Gastrocnemius medialis (tissue), 4 donors: ENCODE results near the gene EIF2S1. TPM values are rescaled to one million over a fixed set of nuclear protein-coding genes. Genes with fewer than 3 reads are reported as not detected.
"Not testable (repeated sequence)": the region's sequence is repeated elsewhere in the genome, so short reads cannot be mapped to it uniquely, and the experiment has no call there.

Experiments
- ATAC-seq, 2 donors: fragments of 150-250 bp; one replicate each; pipeline ENCODE4 v1.9.1; 2016
- DNase-seq, 2 donors: peaks; one replicate each; pipeline ENCODE4 v3.0.0-alpha.2; 2019
- H3K27ac ChIP-seq, 4 donors: fragments of 200-600 bp; sonication (generic); 1 replicate in 1 of 4; 2 replicates in 3 of 4; pipeline ENCODE4 v1.5.1; 2016 to 2018; ENCODE audit warnings: mild to moderate bottlenecking in 2 of 4, moderate library complexity in 1 of 4
- H3K27me3 ChIP-seq, 3 donors: fragments of 200-600 bp; sonication (generic) in 2 of 3; 1 replicate in 1 of 3; 2 replicates in 2 of 3; pipeline versions ENCODE4 v1.5.1 to v1.6.0; 2016 to 2019; ENCODE audit warnings: mild to moderate bottlenecking in 1 of 3, moderate library complexity in 1 of 3
- H3K36me3 ChIP-seq, 2 donors: fragments of 200-600 bp; sonication (generic) in 1 of 2; one replicate each; pipeline ENCODE4 v1.5.1; 2017 to 2018
- H3K4me1 ChIP-seq, 2 donors: fragments of 200-600 bp; sonication (generic) in 1 of 2; one replicate each; pipeline ENCODE4 v1.5.1; 2016 to 2017; ENCODE audit warnings: mild to moderate bottlenecking in 2 of 2
- H3K4me3 ChIP-seq, 4 donors: fragments of 200-600 bp; sonication (generic) in 3 of 4; 1 replicate in 1 of 4; 2 replicates in 3 of 4; pipeline ENCODE4 v1.5.1; 2016 to 2019; ENCODE audit warnings: mild to moderate bottlenecking in 2 of 4
- H3K9me3 ChIP-seq, 3 donors: fragments of 200-600 bp; sonication (generic) in 2 of 3; 1 replicate in 1 of 3; 2 replicates in 2 of 3; pipeline ENCODE4 v1.5.1; 2016 to 2019
- CTCF ChIP-seq, 5 experiments: fragments of 450-650 bp in 3 of 5; fragments of 200-600 bp in 2 of 5; sonication (generic) in 2 of 5; IDR thresholded peaks in 4 of 5; conservative IDR thresholded peaks in 1 of 5; 1 replicate in 4 of 5; 2 replicates in 1 of 5; pipeline ENCODE4 v1.5.1; 2016 to 2019; ENCODE audit warnings: antibody characterized with exemption in 5 of 5, mild to moderate bottlenecking in 3 of 5, moderate library complexity in 3 of 5
- POLR2A ChIP-seq, 2 donors: fragments of 450-650 bp; IDR thresholded peaks; one replicate each; pipeline ENCODE4 v1.6.1; 2017; ENCODE audit warnings: antibody characterized with exemption in 2 of 2, mild to moderate bottlenecking in 2 of 2, moderate library complexity in 2 of 2
- in situ Hi-C, 4 donors: fragments of 200-750 bp; cut with MboI; loops; one replicate each; pipeline versions ENCODE4 v1.15.0 to v1.8.0; 2017; ENCODE audit warnings: low sequenced_read_pairs in 4 of 4
- intact Hi-C: fragments of 100-400 bp; cut with DNase I; formaldehyde crosslinking; loops from one replicate; pipeline ENCODE4 v1.15.1; 2023; ENCODE audit warnings: low total_unique reads
- total RNA-seq, 4 donors: library from RNA; depleted of rRNA; stranded (reverse); fragments of >200 nt; gene quantifications; one replicate each; pipeline versions ENCODE4 v1.1.0 to v1.2.3, GENCODE V29; 2016

EIF2S1 gene
- total RNA-seq, 4 donors from 2014 or later, result 87.7 to 164 (median 129) TPM

DNA sequence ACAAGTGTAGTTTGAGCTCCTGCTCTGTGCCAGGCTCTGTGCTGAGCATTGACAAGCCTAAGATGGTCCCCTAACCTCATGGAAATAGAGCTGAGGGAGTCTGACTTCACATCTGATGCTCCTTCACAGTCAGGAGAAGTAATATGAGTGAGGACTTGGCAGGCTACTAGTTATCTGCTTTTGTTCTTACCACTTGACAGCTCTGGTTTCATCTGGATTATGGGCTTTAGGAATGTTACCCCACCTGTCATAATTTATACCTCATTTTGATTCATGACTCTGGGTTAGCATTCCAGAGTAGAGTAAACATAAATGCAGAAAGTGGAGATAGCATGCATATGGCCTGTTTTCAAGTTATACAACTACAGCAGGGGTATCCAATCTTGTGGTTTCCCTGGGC, 41.0 kb upstream of the EIF2S1 start:
- H3K27ac ChIP-seq, result no peak overlapping the region
- TF ChIP-seq POLR2A (IDR thresholded peaks at IDR 0.05) (no peak), CTCF (IDR thresholded peaks at IDR 0.05 in 4 of 5, conservative IDR thresholded peaks at IDR 0.05 in 1 of 5) (no peak)
- H3K4me1 ChIP-seq, result no peaks in the 10 kb centered on the region
- DNase-seq, result no peak
- H3K27me3 ChIP-seq, result no peaks in the 10 kb centered on the region
- intact Hi-C loops (no loop called here), in situ Hi-C loops (no loop called here)
- ATAC-seq, result no peak
- no peak overlapping the region for H3K4me3 ChIP-seq
- no peaks in the 10 kb centered on the region for H3K9me3 ChIP-seq
- H3K36me3 ChIP-seq, result peaks cover 0 to 66% of the 10 kb centered on the region in 2 donors

DNA sequence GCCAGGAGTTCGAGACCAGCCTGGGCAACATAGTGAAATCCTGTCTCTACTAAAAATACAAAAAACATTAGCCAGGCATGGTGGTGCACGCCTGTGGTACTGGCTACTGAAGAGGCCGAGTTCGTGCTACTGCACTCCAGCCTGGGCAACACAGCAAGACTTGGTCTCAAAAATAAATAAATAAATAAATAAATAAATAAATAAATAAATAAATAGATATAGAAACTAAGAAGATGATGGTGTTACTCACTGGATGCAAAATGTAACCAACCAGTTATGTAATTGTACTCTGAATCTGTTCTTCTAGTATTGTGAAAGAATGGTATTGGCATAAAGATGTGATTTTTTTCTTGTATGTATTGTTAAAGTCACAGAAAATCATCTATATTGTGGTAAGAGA, 30.5 kb upstream of the EIF2S1 start:
- H3K9me3 ChIP-seq, H3K4me1 ChIP-seq, in situ Hi-C loops, H3K27ac ChIP-seq, H3K4me3 ChIP-seq, DNase-seq, H3K27me3 ChIP-seq, ATAC-seq, intact Hi-C loops: not testable (repeated sequence)
- H3K36me3 ChIP-seq, result peaks cover 0 to 53% of the 10 kb centered on the region in 2 donors

DNA sequence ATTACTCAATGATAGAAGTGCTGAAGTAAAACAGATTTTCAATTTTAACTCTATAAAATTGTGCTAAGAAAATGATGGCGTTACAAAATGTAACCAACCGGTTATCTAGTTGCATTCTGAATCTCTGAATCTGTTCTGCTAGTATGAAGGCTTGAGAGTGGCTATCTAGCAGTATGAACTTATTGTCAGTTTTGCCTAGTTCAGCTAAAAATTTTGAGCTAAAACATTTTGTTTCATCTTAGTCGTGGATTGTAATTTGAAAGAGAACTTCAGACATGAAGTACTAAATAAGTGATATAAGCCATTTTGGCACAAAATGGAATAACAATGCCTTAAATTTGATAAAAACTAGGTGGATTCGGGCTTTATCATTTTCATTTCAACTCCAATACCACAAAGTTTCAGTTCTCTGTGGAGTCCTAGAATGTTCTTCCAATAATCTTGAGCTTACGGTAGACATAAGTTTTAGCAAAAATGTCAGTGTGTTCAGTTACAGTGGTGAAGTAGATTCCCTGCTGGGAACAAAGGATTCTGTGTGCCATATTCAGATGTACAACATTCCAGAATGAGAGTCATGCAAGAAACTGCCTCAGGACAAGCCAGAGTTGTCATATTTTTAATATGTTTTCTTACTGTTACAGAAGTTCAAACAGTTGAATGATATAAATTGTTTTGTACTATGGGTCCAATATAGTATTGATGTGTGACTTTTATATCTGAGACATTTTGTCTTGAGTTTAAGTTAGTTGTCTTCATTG, 28.6 kb upstream of the EIF2S1 start:
- intact Hi-C loops, result no loop called here
- H3K36me3 ChIP-seq, result peaks cover 0 to 65% of the 10 kb centered on the region in 2 donors
- no peak for TF ChIP-seq POLR2A (IDR thresholded peaks at IDR 0.05)

GRCh38 chr14:67332468-67332867, 27.7 kb upstream of the EIF2S1 start:
- intact Hi-C loops, result no loop called here
- no peaks in the 10 kb centered on the region for H3K4me1 ChIP-seq
- no peak for ATAC-seq
- H3K9me3 ChIP-seq, result no peaks in the 10 kb centered on the region
- in situ Hi-C loops, result no loop called here
- no peak overlapping the region for H3K4me3 ChIP-seq
- no peak for TF ChIP-seq CTCF (IDR thresholded peaks at IDR 0.05 in 4 of 5, conservative IDR thresholded peaks at IDR 0.05 in 1 of 5)
- no peak for TF ChIP-seq POLR2A (IDR thresholded peaks at IDR 0.05)
- peaks cover 0 to 67% of the 10 kb centered on the region in 2 donors for H3K36me3 ChIP-seq
- DNase-seq, result no peak
- H3K27ac ChIP-seq, result no peak overlapping the region
- no peaks in the 10 kb centered on the region for H3K27me3 ChIP-seq

More for the DNA sequence above, 28.6 kb upstream of the EIF2S1 start:
- no peak for DNase-seq
- Histone ChIP-seq H3K27me3 (no peaks in the 10 kb centered on the region), H3K4me1 (no peaks in the 10 kb centered on the region), H3K27ac (no peak overlapping the region), H3K4me3 (no peak overlapping the region), H3K9me3 (no peaks in the 10 kb centered on the region)
- in situ Hi-C loops, result no loop called here
- no peak for ATAC-seq

DNA sequence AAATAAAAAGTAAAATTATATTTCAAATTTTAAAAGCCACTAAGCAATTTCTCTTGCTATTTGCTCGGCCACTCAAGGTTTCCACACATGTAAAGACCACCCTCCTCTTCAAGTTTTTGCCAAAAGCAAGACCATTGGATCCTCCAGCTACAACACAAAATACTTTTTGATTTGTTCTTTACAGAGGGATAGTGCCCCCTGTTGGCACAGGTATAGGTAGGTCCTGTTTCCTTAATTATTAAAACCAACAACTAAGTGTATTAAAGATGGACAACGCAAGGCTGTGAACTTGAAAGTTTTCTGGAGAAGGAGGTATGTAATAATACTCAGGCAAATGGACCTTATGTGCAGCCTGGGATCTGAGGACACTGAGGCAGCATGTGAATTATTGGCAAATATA, 24.3 kb upstream of the EIF2S1 start:
- H3K27ac ChIP-seq, result no peak overlapping the region
- H3K36me3 ChIP-seq, result peaks cover 0 to 95% of the 10 kb centered on the region in 2 donors
- intact Hi-C loops (no loop called here), in situ Hi-C loops (no loop called here)
- H3K27me3 ChIP-seq, result no peaks in the 10 kb centered on the region
- no peak for DNase-seq
- no peak overlapping the region for H3K4me3 ChIP-seq
- ATAC-seq, result no peak
- TF ChIP-seq POLR2A (IDR thresholded peaks at IDR 0.05) (no peak), CTCF (IDR thresholded peaks at IDR 0.05 in 4 of 5, conservative IDR thresholded peaks at IDR 0.05 in 1 of 5) (peak in 1 of 5 experiments; percentile 27)
- no peaks in the 10 kb centered on the region for H3K9me3 ChIP-seq
- H3K4me1 ChIP-seq, result no peaks in the 10 kb centered on the region

DNA sequence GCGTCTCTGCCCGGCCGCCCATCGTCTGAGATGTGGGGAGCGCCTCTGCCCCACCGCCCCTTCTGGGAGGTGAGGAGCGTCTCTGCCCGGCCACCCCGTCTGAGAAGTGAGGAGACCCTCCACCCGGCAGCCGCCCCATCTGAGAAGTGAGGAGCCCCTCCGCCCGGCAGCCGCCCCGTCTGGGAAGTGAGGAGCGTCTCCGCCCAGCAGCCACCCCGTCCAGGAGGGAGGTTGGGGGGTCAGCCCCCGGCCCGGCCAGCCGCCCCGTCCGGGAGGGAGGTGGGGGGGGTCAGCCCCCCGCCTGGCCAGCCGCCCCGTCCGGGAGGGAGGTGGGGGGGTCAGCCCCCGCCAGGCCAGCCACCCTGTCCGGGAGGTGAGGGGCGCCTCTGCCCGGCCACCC, 18.9 kb upstream of the EIF2S1 start:
- H3K4me3 ChIP-seq, H3K27me3 ChIP-seq, H3K4me1 ChIP-seq, H3K27ac ChIP-seq, intact Hi-C loops, DNase-seq, in situ Hi-C loops, ATAC-seq, H3K9me3 ChIP-seq: not testable (repeated sequence)
- peaks cover 0 to 82% of the 10 kb centered on the region in 2 donors for H3K36me3 ChIP-seq
